H1 (cell line): ENCODE results near the gene BARX1. TPM values are rescaled to one million over a fixed set of nuclear protein-coding genes. Genes with fewer than 3 reads are reported as not detected.

ENCODE experiments used
- CTCF ChIA-PET: fragments of 300-600 bp; sonication (Branson Sonifier 250); formaldehyde crosslinking; loops from one replicate; lab custom pipeline; 2021; ENCODE audit not compliant: partially characterized antibody; lab: Charles Lee
- POLR2A ChIA-PET: fragments of 300-600 bp; sonication (Branson Sonifier 250); formaldehyde crosslinking; loops from one replicate; lab custom pipeline; 2021; ENCODE audit warnings: inconsistent platforms; ENCODE audit not compliant: partially characterized antibody; lab: Charles Lee
- DNase-seq, 2 experiments: peaks; one replicate each; pipeline versions ENCODE4 v3.0.0 to v3.0.0-alpha.2; 2010 to 2022; ENCODE audit warnings: low spot score in 2 of 2, low read depth in 1 of 2, mixed read lengths in 1 of 2
- FAIRE-seq: peaks from 2 replicates; lab custom pipeline; 2011; peaks lifted over from hg19 to GRCh38; lab: Jason Lieb, UNC
- H2AFZ ChIP-seq: 2 replicates; pipeline ENCODE4 v1.8.1; 2012; ENCODE audit warnings: low read length, inconsistent platforms
- H2AK5ac ChIP-seq: 2 replicates; pipeline ENCODE4 v1.6.1; 2013; ENCODE audit warnings: low read depth, low read length
- H2BK120ac ChIP-seq: replicated peaks from 2 replicates; pipeline ENCODE3; 2013; ENCODE audit warnings: low read depth, low read length, inconsistent platforms
- H2BK12ac ChIP-seq: 2 replicates; pipeline ENCODE4 v1.6.1; 2013; ENCODE audit warnings: low read depth, low read length
- H2BK15ac ChIP-seq: 2 replicates; pipeline ENCODE4 v1.6.1; 2013; ENCODE audit warnings: low read length
- H2BK20ac ChIP-seq: 2 replicates; pipeline ENCODE4 v1.6.1; 2013; ENCODE audit warnings: low read length
- H2BK5ac ChIP-seq: 2 replicates; pipeline ENCODE4 v1.6.1; 2013; ENCODE audit warnings: low read depth, low read length
- H3K14ac ChIP-seq: 2 replicates; pipeline ENCODE4 v1.6.1; 2013; ENCODE audit warnings: inconsistent platforms; ENCODE audit not compliant: insufficient read length
- H3K18ac ChIP-seq: 2 replicates; pipeline ENCODE4 v1.6.1; 2013; ENCODE audit warnings: low read length; ENCODE audit errors: extremely low read depth
- H3K23ac ChIP-seq: 2 replicates; pipeline ENCODE4 v1.6.1; 2013; ENCODE audit warnings: inconsistent platforms; ENCODE audit not compliant: insufficient read length
- H3K23me2 ChIP-seq: 2 replicates; pipeline ENCODE4 v1.6.1; 2013; ENCODE audit warnings: low read depth, low read length
- H3K27ac ChIP-seq: 2 replicates; pipeline ENCODE4 v1.6.1; 2011; ENCODE audit warnings: low read depth, low read length, inconsistent platforms
- H3K27me3 ChIP-seq, 4 experiments: replicated peaks in 1 of 4; 1 replicate in 1 of 4; 2 replicates in 3 of 4; pipeline versions ENCODE4 v1.6.1 to v1.8.1; 2011 to 2013; ENCODE audit warnings: low read length in 3 of 4, mild to moderate bottlenecking in 3 of 4, inconsistent platforms in 2 of 4, mixed read lengths in 2 of 4, moderate library complexity in 1 of 4; ENCODE audit not compliant: control insufficient read depth in 3 of 4, insufficient read depth in 3 of 4; ENCODE audit errors: extremely low read depth in 1 of 4
- H3K36me3 ChIP-seq, 4 experiments: 2 replicates each; pipeline versions ENCODE4 v1.6.1 to v1.8.1; 2011 to 2013; ENCODE audit warnings: mild to moderate bottlenecking in 4 of 4, low read length in 3 of 4, moderate library complexity in 2 of 4, control low read depth in 1 of 4, inconsistent platforms in 1 of 4; ENCODE audit not compliant: insufficient read depth in 4 of 4, control insufficient read depth in 2 of 4
- H3K4ac ChIP-seq: replicated peaks from 2 replicates; pipeline ENCODE3; 2013; ENCODE audit warnings: low read length, low read depth, mixed read lengths, inconsistent platforms; ENCODE audit not compliant: insufficient read length
- H3K4me1 ChIP-seq, 4 experiments: replicated peaks in 1 of 4; 1 replicate in 1 of 4; 2 replicates in 3 of 4; pipeline versions ENCODE4 v1.6.1 to v1.8.1; 2011 to 2013; ENCODE audit warnings: low read length in 3 of 4, inconsistent platforms in 2 of 4, mixed read lengths in 1 of 4; ENCODE audit not compliant: insufficient read depth in 4 of 4, control insufficient read depth in 3 of 4
- H3K4me2 ChIP-seq, 2 experiments: 2 replicates each; pipeline versions ENCODE4 v1.6.1 to v1.8.1; 2011 to 2013; ENCODE audit warnings: low read depth in 2 of 2, low read length in 2 of 2, control low read depth in 1 of 2, inconsistent platforms in 1 of 2, mild to moderate bottlenecking in 1 of 2; ENCODE audit not compliant: insufficient read depth in 1 of 2
- H3K4me3 ChIP-seq, 4 experiments: fragments of 200-600, 300-600 bp in 1 of 4; sonication (generic), shearing (Covaris generic), sonication (Bioruptor Twin) in 1 of 4; 2 replicates each; pipeline versions ENCODE4 v1.5.1 to v1.8.1; 2011 to 2016; ENCODE audit warnings: low read length in 4 of 4, low read depth in 3 of 4, control low read depth in 2 of 4, inconsistent platforms in 2 of 4, mild to moderate bottlenecking in 2 of 4, mixed read lengths in 1 of 4, moderate library complexity in 1 of 4; ENCODE audit not compliant: insufficient read depth in 2 of 4; ENCODE audit errors: extremely low read depth in 1 of 4
- H3K56ac ChIP-seq: replicated peaks from 2 replicates; pipeline ENCODE3; 2013; ENCODE audit warnings: low read depth, mild to moderate bottlenecking, mixed read lengths, low read length, inconsistent platforms; ENCODE audit not compliant: insufficient read length
- H3K79me1 ChIP-seq: 2 replicates; pipeline ENCODE4 v1.6.1; 2013; ENCODE audit warnings: low read depth, low read length, control low read depth
- H3K79me2 ChIP-seq, 2 experiments: 2 replicates each; pipeline versions ENCODE4 v1.6.1 to v1.8.1; 2012 to 2013; ENCODE audit warnings: low read length in 2 of 2, mild to moderate bottlenecking in 2 of 2, inconsistent platforms in 1 of 2; ENCODE audit not compliant: insufficient read depth in 2 of 2, control insufficient read depth in 1 of 2
- H3K9ac ChIP-seq, 4 experiments: replicated peaks in 1 of 4; 1 replicate in 1 of 4; 2 replicates in 3 of 4; pipeline versions ENCODE4 v1.6.1 to v1.8.1; 2011 to 2013; ENCODE audit warnings: low read depth in 3 of 4, low read length in 3 of 4, control low read depth in 2 of 4, mild to moderate bottlenecking in 2 of 4, moderate library complexity in 2 of 4, inconsistent platforms in 1 of 4; ENCODE audit errors: extremely low read depth in 1 of 4
- H3K9me3 ChIP-seq, 2 experiments: 2 replicates each; pipeline versions ENCODE4 v1.6.1 to v1.8.1; 2012 to 2013; ENCODE audit warnings: mild to moderate bottlenecking in 2 of 2, moderate library complexity in 2 of 2, control low read depth in 1 of 2, inconsistent platforms in 1 of 2, low read depth in 1 of 2, low read length in 1 of 2, mixed read lengths in 1 of 2; ENCODE audit not compliant: insufficient read depth in 2 of 2
- H4K20me1 ChIP-seq, 2 experiments: replicated peaks in 1 of 2; 2 replicates each; pipeline versions ENCODE3 to v1.8.1; 2011 to 2013; ENCODE audit warnings: inconsistent platforms in 2 of 2, low read length in 2 of 2, mild to moderate bottlenecking in 1 of 2; ENCODE audit not compliant: insufficient read depth in 2 of 2, control insufficient read depth in 1 of 2
- H4K5ac ChIP-seq: 2 replicates; pipeline ENCODE4 v1.6.1; 2013; ENCODE audit warnings: low read length, low read depth, mixed read lengths, inconsistent platforms; ENCODE audit not compliant: insufficient read length
- H4K8ac ChIP-seq: 2 replicates; pipeline ENCODE4 v1.8.0; 2013; ENCODE audit warnings: mild to moderate bottlenecking, moderate library complexity, low read length, inconsistent platforms; ENCODE audit not compliant: insufficient read depth; ENCODE audit errors: extremely low read depth
- H4K91ac ChIP-seq: replicated peaks from 2 replicates; pipeline ENCODE3; 2013; ENCODE audit warnings: low read length, mixed read lengths, inconsistent platforms; ENCODE audit not compliant: insufficient read length
- BACH1 ChIP-seq: IDR thresholded peaks from 2 replicates; pipeline ENCODE4 v1.6.1; 2012; ENCODE audit warnings: low read length, improper control_type of control experiment
- CBX8 ChIP-seq: fragments of 300-800, 300-1000 bp; sonication (generic); IDR thresholded peaks from 2 replicates; pipeline ENCODE4 v1.7.1; 2016; ENCODE audit warnings: low read depth, low read length, borderline replicate concordance
- EZH2 ChIP-seq: fragments of 200-600 bp; sonication (generic); IDR thresholded peaks from 2 replicates; pipeline ENCODE4 v1.7.1; 2012; ENCODE audit warnings: low read depth, mild to moderate bottlenecking, moderate library complexity, low read length, inconsistent platforms; ENCODE audit not compliant: severe bottlenecking
- RNF2 ChIP-seq: fragments of 200-900, 300-1000 bp; sonication (generic); IDR thresholded peaks from 2 replicates; pipeline ENCODE4 v1.7.1; 2016; ENCODE audit warnings: borderline replicate concordance, low read depth, mild to moderate bottlenecking, antibody characterized with exemption, low read length; ENCODE audit not compliant: poor library complexity, severe bottlenecking; ENCODE audit errors: missing control alignments
- SUZ12 ChIP-seq: fragments of 200-600 bp; sonication (generic); IDR thresholded peaks from 2 replicates; pipeline ENCODE4 v1.6.1; 2012; ENCODE audit warnings: mild to moderate bottlenecking, inconsistent platforms, low read length, moderate library complexity, mixed read lengths
- TBP ChIP-seq: IDR thresholded peaks from 2 replicates; pipeline ENCODE4 v1.6.1; 2011; ENCODE audit warnings: low read depth, low read length, improper control_type of control experiment
- WGBS, 2 experiments: shearing (Covaris generic) in 1 of 2; methylation state at CpG; one replicate each; pipeline versions ENCODE4 v1.1.6 to v1.1.7; 2013 to 2015; ENCODE audit warnings: low lambda C conversion rate in 2 of 2, mixed read lengths in 2 of 2, inconsistent platforms in 1 of 2, low coverage in 1 of 2, missing lambda C conversion rate in 1 of 2; ENCODE audit not compliant: insufficient replicate concordance in 2 of 2, insufficient coverage in 1 of 2, insufficient read length in 1 of 2; ENCODE audit errors: extremely low coverage in 1 of 2, missing lambda C conversion rate in 1 of 2; 5-methylcytosine and 5-hydroxymethylcytosine counted together
- polyA plus RNA-seq, 7 experiments: library from polyadenylated mRNA; depleted of rRNA in 3 of 7; stranded (reverse) in 5 of 7; unstranded in 2 of 7; fragments of >200 nt in 5 of 7; fragments of 200-250 nt in 2 of 7; gene quantifications; 1 replicate in 5 of 7; 2 replicates in 1 of 7; 4 replicates in 1 of 7; pipeline versions ENCODE4 v1.2.1 to v1.2.3, GENCODE V29; 2011 to 2013; ENCODE audit warnings: missing spikeins in 2 of 7, mixed read lengths in 2 of 7
- total RNA-seq: library from RNA; stranded (reverse); fragmentation: NEBNext Ultra II Directional; extraction: Animal tissue kit (Norgen Biotek cat#: 25700); gene quantifications from 2 replicates; pipeline ENCODE4 v1.2.1, GENCODE V29; 2021
- TF ChIP-seq, protein P1 (sequence below): IDR thresholded peaks from 2 replicates; pipeline ENCODE4 v1.6.1; 2011; ENCODE audit warnings: low read length, improper control_type of control experiment

BARX1 gene
- total and polyA plus RNA-seq, 2 of the 8 experiments (the other 6 are each of a cell fraction or from before 2014, with no cell fraction given) = 0.79 to 2.6 TPM

DNA sequence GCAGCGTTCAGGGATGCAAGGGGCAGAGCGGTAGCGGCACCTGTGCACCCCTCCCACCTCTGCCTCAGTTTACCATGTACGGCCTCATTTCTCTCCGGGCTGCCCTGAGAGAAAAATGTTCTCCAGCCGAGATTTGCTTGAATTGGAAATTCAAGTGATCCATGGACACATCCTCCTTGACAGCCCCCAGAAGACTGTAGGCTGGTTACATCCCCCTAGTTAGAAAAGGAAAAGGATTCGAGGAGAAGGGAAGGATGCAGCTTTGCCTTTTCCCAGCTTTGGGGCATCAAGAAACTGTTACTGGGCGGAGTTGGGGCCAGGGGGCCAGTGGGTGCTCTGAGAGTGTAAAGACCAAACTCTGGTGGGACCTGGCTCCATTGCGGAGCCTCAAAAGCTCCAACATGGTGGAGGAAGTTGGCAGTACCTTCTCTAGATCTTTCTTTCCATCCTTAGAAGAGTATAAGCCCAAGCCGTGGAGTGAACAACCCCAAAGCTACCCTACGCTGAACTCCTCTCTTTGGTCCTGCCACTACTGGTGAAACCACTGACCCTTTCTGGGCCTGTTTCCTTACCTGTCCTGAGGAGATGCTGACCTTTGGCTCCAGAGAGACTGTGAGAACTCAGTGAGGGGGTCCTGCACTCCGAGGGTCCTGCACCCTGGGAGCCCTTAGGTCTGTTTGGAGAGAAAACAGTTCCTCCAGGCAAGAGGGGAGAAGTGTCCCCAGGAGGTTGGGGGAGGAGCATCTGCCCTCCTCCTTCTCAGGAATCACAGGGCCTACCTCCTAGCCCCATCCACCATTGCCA lies 1.0 kb upstream of the BARX1 start:
- no peak overlapping the region for H3K27ac ChIP-seq
- WGBS, 2 experiments = 34% methylated on average over 12 of the region's 12 CpGs; no CpG with 5 or more reads in 1 of the 2 experiments
- ChIA-PET POLR2A (interaction anchor here (0.7 kb wide), 1 partner anchor 10 kb away, joined by 3 read pairs; no protein-coding TSS in a partner anchor), CTCF (interaction anchor here (0.6 to 8.9 kb wide), 6 partner anchors 8 to 273 kb away, joined by 3 to 143 read pairs (median 4); no protein-coding TSS in a partner anchor)
- H3K23me2 ChIP-seq = peaks cover 14% of the 10 kb centered on the region
- no peak for FAIRE-seq
- peak overlapping the region; percentile 90; the same call in 1 of the 2 replicates for H2BK12ac ChIP-seq
- 0 out of 2 replicates have a peak overlapping the region, but pooled peaks have one; percentile 19 for H3K18ac ChIP-seq
- H2BK20ac ChIP-seq = 0 out of 2 replicates have a peak overlapping the region, but pooled peaks have one; percentile 32
- no peaks in the 10 kb centered on the region for H3K79me1 ChIP-seq
- no peak overlapping the region for H2BK120ac ChIP-seq
- peaks cover 8 to 39% of the 10 kb centered on the region in 2 experiments for H4K20me1 ChIP-seq
- H3K27me3 ChIP-seq = peaks cover 97 to 99% (median 97%) of the 10 kb centered on the region in 4 experiments
- no peak overlapping the region for H4K5ac ChIP-seq
- peak overlapping the region; percentile 37 to 57 (median 46); a peak in 7 of 8 replicates for H3K4me3 ChIP-seq
- no peak overlapping the region for H2BK15ac ChIP-seq
- no peak overlapping the region for H3K56ac ChIP-seq
- H3K9me3 ChIP-seq = no peaks in the 10 kb centered on the region; a peak in 1 of 4 replicates
- peak overlapping the region; percentile 92 to 94 for H3K4me2 ChIP-seq
- no peak overlapping the region for H2AFZ ChIP-seq
- H3K9ac ChIP-seq = no peak overlapping the region
- H3K36me3 ChIP-seq = peaks cover 0 to 18% (median 0%) of the 10 kb centered on the region in 4 experiments; a peak in 1 of 8 replicates
- peaks cover 0 to 57% (median 34%) of the 10 kb centered on the region in 4 experiments; a peak in 6 of 7 replicates for H3K4me1 ChIP-seq
- DNase-seq = no peak
- H4K91ac ChIP-seq = no peak overlapping the region
- H2BK5ac ChIP-seq = no peak overlapping the region
- no peak overlapping the region for H3K4ac ChIP-seq
- H3K23ac ChIP-seq = no peak overlapping the region
- H3K14ac ChIP-seq = no peak overlapping the region
- no peaks in the 10 kb centered on the region for H3K79me2 ChIP-seq
- TF ChIP-seq CBX8 (no peak), EZH2 (peak; percentile 90), SUZ12 (peak; percentile 88), BACH1 (no peak), TBP (no peak), RNF2 (peak; percentile 12)
- TF ChIP-seq, protein P1, sequence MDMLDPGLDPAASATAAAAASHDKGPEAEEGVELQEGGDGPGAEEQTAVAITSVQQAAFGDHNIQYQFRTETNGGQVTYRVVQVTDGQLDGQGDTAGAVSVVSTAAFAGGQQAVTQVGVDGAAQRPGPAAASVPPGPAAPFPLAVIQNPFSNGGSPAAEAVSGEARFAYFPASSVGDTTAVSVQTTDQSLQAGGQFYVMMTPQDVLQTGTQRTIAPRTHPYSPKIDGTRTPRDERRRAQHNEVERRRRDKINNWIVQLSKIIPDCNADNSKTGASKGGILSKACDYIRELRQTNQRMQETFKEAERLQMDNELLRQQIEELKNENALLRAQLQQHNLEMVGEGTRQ = no peak
- H4K8ac ChIP-seq = no peak overlapping the region
- H2AK5ac ChIP-seq = no peak overlapping the region
